ENCODE data around the gene BRD4. TPM values are rescaled to one million over a fixed set of nuclear protein-coding genes. Genes with fewer than 3 reads are reported as not detected.

BRD4 gene
- total RNA-seq, 1 donor from 2014 or later, result 104 TPM

DNA sequence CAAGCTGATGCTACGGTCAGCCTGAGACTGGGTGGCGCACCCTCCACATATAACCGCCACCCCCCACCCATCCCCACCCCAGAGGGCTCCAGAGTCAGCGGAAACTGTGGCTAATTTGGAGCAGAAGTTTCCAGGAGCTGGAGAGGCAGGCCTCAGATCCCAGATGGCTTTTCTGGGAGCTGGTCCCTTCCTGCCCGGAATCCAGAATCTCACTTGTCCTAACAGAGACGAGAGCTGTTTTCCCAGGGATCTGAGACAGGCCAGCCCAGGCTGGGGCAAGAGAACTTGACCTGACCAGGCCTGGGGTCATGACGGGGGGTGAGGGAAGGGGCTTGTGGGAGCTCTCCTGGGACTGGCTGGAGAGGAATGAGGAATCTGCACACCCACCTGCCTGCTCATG, 106.6 kb downstream of the BRD4 start:
- H3K27me3 Mint-ChIP-seq (ENCODE audit: low read depth), result no peaks in the 10 kb centered on the region
- H3K27ac Mint-ChIP-seq (ENCODE audit: unreplicated experiment), result peak overlapping the region; percentile 66
- DNase-seq (ENCODE audit: low spot score), result no peak
- H3K4me3 Mint-ChIP-seq (ENCODE audit: unreplicated experiment), result no peak overlapping the region
- TF ChIP-seq, protein P1, sequence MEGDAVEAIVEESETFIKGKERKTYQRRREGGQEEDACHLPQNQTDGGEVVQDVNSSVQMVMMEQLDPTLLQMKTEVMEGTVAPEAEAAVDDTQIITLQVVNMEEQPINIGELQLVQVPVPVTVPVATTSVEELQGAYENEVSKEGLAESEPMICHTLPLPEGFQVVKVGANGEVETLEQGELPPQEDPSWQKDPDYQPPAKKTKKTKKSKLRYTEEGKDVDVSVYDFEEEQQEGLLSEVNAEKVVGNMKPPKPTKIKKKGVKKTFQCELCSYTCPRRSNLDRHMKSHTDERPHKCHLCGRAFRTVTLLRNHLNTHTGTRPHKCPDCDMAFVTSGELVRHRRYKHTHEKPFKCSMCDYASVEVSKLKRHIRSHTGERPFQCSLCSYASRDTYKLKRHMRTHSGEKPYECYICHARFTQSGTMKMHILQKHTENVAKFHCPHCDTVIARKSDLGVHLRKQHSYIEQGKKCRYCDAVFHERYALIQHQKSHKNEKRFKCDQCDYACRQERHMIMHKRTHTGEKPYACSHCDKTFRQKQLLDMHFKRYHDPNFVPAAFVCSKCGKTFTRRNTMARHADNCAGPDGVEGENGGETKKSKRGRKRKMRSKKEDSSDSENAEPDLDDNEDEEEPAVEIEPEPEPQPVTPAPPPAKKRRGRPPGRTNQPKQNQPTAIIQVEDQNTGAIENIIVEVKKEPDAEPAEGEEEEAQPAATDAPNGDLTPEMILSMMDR (IDR thresholded peaks at IDR 0.05), result no peak
- peaks cover 28% of the 10 kb centered on the region for H3K4me1 Mint-ChIP-seq (ENCODE audit: low read depth)
- H3K9me3 Mint-ChIP-seq (ENCODE audit: low read depth), result no peaks in the 10 kb centered on the region
- H3K36me3 Mint-ChIP-seq (ENCODE audit: low read depth), result no peaks in the 10 kb centered on the region

- H3K27me3 Mint-ChIP-seq (ENCODE audit: low read depth), result no peaks in the 10 kb centered on the region
- peak overlapping the region; percentile 89 for H3K27ac Mint-ChIP-seq (ENCODE audit: unreplicated experiment)
- no peak for DNase-seq (ENCODE audit: low spot score)
- H3K9me3 Mint-ChIP-seq (ENCODE audit: low read depth), result no peaks in the 10 kb centered on the region
- TF ChIP-seq, protein P1 (IDR thresholded peaks at IDR 0.05), result no peak
- peaks cover 32% of the 10 kb centered on the region for H3K4me1 Mint-ChIP-seq (ENCODE audit: low read depth)
- H3K4me3 Mint-ChIP-seq (ENCODE audit: unreplicated experiment), result peak overlapping the region; percentile 79
- H3K36me3 Mint-ChIP-seq (ENCODE audit: low read depth), result peaks cover 1% of the 10 kb centered on the region
These were observed 108.5 kb downstream of the BRD4 start for GRCh38 chr19:15223649-15224361.

DNA sequence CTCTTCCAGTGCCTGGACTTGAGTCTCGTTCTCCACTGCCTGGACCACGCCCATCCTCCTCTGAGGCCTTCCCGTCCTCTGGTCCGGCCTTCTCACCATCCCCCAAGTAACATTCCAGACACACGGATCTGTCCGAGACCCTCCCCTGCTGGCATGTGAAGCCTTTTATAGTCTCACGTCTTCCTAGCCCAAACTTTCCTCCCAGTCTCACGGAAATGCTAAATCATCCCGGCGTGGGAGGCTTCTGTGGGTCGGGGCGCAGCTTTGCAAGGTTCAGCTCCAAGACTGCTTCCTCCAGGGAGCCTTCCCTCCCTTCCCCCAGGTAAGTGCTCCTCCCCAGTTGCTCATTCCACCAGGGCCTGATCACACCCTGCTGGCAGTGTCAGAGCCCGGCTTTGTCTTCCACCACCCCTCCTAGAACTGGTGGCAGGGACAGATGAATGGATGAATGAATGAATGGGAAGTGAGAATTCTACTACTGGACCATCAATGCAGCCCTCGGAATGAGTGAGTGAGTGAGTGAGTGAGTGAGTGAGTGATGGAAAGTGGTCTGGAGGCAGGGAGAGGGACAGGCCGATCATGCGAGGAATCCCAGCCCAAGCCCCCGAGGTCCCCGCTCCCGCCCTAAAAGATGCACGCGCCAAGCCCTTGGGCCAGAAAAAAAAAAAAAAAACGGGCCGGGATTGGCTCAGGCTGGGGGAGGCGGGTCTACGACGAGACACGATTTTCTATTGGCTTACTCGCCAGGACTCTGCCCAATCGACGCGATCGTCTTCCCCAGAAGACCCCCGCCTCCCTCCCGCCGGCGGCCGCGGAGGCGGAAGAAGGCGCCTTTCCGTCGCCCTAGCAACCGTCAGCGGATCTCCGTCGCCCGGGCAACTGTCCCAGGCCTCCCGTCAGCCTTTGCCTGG, 109.3 kb downstream of the BRD4 start:
- peak overlapping the region; percentile 79 for H3K4me3 Mint-ChIP-seq (ENCODE audit: unreplicated experiment)
- TF ChIP-seq, protein P1 (IDR thresholded peaks at IDR 0.05), result no peak
- peaks cover 1% of the 10 kb centered on the region for H3K36me3 Mint-ChIP-seq (ENCODE audit: low read depth)
- no peaks in the 10 kb centered on the region for H3K27me3 Mint-ChIP-seq (ENCODE audit: low read depth)
- no peaks in the 10 kb centered on the region for H3K9me3 Mint-ChIP-seq (ENCODE audit: low read depth)
- peak; percentile 98 for DNase-seq (ENCODE audit: low spot score)
- peak overlapping the region; percentile 89 for H3K27ac Mint-ChIP-seq (ENCODE audit: unreplicated experiment)
- H3K4me1 Mint-ChIP-seq (ENCODE audit: low read depth), result peaks cover 32% of the 10 kb centered on the region

DNA sequence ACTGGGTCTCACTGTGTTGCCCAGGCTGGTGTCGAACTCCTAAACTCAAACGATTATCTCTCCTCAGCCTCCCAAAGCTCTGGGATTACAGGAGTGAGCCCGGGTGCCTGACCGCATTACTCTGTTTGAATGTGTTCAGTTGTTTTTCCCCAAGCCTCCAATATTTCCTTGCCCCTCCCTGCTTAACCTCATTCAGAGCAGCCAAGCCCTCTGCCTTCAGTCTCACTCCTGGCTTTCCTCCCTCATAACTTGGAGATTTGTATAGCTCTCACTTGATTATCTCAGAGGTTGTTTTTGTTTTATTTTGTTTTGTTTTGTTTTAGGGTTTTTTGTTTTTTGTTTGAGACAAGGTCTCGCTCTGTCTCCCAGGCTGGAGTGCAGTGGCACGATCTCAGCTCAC, 111.5 kb downstream of the BRD4 start:
- no peaks in the 10 kb centered on the region for H3K9me3 Mint-ChIP-seq (ENCODE audit: low read depth)
- DNase-seq (ENCODE audit: low spot score), result no peak
- no peak overlapping the region for H3K4me3 Mint-ChIP-seq (ENCODE audit: unreplicated experiment)
- TF ChIP-seq, protein P1 (IDR thresholded peaks at IDR 0.05), result no peak
- peaks cover 1% of the 10 kb centered on the region for H3K36me3 Mint-ChIP-seq (ENCODE audit: low read depth)
- H3K27me3 Mint-ChIP-seq (ENCODE audit: low read depth), result no peaks in the 10 kb centered on the region
- H3K4me1 Mint-ChIP-seq (ENCODE audit: low read depth), result peaks cover 32% of the 10 kb centered on the region
- H3K27ac Mint-ChIP-seq (ENCODE audit: unreplicated experiment), result peak overlapping the region; percentile 51

GRCh38 chr19:15218501-15218900, 113.8 kb downstream of the BRD4 start:
- Mint-ChIP-seq H3K4me3 (ENCODE audit: unreplicated experiment) (no peak overlapping the region), H3K27ac (ENCODE audit: unreplicated experiment) (no peak overlapping the region), H3K4me1 (ENCODE audit: low read depth) (peaks cover 41% of the 10 kb centered on the region), H3K36me3 (ENCODE audit: low read depth) (peaks cover 1% of the 10 kb centered on the region), H3K27me3 (ENCODE audit: low read depth) (no peaks in the 10 kb centered on the region), H3K9me3 (ENCODE audit: low read depth) (no peaks in the 10 kb centered on the region)
- TF ChIP-seq, protein P1 (IDR thresholded peaks at IDR 0.05), result no peak
- DNase-seq (ENCODE audit: low spot score), result no peak

All from chondrocyte (in vitro differentiated cells).